ENCODE measurements around the gene PFKFB4. TPM values are rescaled to one million over a fixed set of nuclear protein-coding genes. Genes with fewer than 3 reads are reported as not detected.

PFKFB4 gene
- total and polyA plus RNA-seq, 10 of the 15 experiments (the other 5 are each of a cell fraction or from before 2014, with no cell fraction given): 0.37 to 89.1 (median 5.2) TPM

DNA sequence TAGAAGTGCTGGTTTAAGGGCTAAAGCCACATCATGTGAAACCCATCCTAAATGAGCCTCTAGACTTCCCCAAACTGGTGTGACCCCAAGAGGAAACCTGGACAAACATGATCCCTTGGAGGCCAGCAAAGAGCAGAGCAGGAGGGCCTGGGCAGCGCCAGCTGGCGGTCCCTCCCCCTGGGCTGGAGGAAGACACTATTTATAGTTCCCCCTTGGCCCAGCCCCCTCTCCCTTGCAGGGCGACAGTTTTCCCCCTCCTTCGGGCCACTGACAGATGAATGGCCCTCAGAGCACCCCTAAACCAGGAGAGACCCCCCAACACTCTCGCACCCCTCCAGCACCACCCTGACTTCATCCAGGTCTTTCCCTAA, 4.0 kb upstream of the PFKFB4 start:
- RAD21 ChIA-PET (ENCODE audit: unreplicated experiment): interaction anchor here (1.1 to 6.8 kb wide), 4 partner anchors 74 to 125 kb away, joined by 3 to 32 read pairs (median 10); partner anchors contain the start of gene SLC26A6
- Histone ChIP-seq H3K4me3 (peak overlapping the region; percentile 54; the same call in 1 of the 2 replicates), H3K36me3 (ENCODE audit: control insufficient read depth in 2 of 2, insufficient read depth in 2 of 2, low read length in 1 of 2) (no peaks in the 10 kb centered on the region), H3K27ac (ENCODE audit: control insufficient read depth, insufficient read depth) (no peak overlapping the region; the same call in 1 of the 2 replicates), H3K4me1 (ENCODE audit: control insufficient read depth, insufficient read depth, low read length) (peaks cover 40% of the 10 kb centered on the region), H3K4me2 (ENCODE audit: control insufficient read depth, insufficient read depth) (peak overlapping the region; percentile 52), H3K79me2 (ENCODE audit: control insufficient read depth, insufficient read depth, low read length) (peaks cover 9% of the 10 kb centered on the region), H3K9me3 (replicated peaks; ENCODE audit: control insufficient read depth, insufficient read depth, low read length) (no peaks in the 10 kb centered on the region), H3K27me3 (replicated peaks in 1 of 2; ENCODE audit: control insufficient read depth in 2 of 2, insufficient read depth in 2 of 2, low read length in 1 of 2) (no peaks in the 10 kb centered on the region), H2AFZ (ENCODE audit: control insufficient read depth, low read depth, low read length) (peak overlapping the region; percentile 29), H3K9ac (ENCODE audit: control insufficient read depth, insufficient read depth, low read length) (peak overlapping the region; percentile 46), H4K20me1 (ENCODE audit: control insufficient read depth, insufficient read depth) (no peaks in the 10 kb centered on the region)
- no peak for ATAC-seq
- no peak for FAIRE-seq
- no peak for DNase-seq (ENCODE audit: low read depth, low spot score)
- POLR2A ChIA-PET: interaction anchor here (1.0 to 7.1 kb wide), 2 partner anchors 91 to 260 kb away, joined by 3 to 91 read pairs; partner anchors contain the start of gene NME6
- CTCF ChIA-PET: interaction anchor here (1.3 to 16.3 kb wide), 5 partner anchors 11 to 160 kb away, joined by 4 to 239 read pairs (median 27); partner anchors contain the start of genes CCDC51, NCKIPSD, SLC26A6 and TMA7
- intact Hi-C loops (cut with micrococcal nuclease; ENCODE audit: unreplicated experiment): no loop called here
- whole genome bisulfite sequencing (ENCODE audit: insufficient coverage, insufficient replicate concordance, low lambda C conversion rate, missing lambda C conversion rate): 11% methylated on average over 5 of the region's 5 CpGs
- in situ Hi-C loops (cut with MboI): no loop called here
- SMC1A ChIA-PET (ENCODE audit: uncharacterized antibody, unreplicated experiment): interaction anchor here (1.6 to 4.9 kb wide), 2 partner anchors 91 to 125 kb away, joined by 3 to 28 read pairs; no protein-coding TSS in a partner anchor
- TF ChIP-seq, protein P1, sequence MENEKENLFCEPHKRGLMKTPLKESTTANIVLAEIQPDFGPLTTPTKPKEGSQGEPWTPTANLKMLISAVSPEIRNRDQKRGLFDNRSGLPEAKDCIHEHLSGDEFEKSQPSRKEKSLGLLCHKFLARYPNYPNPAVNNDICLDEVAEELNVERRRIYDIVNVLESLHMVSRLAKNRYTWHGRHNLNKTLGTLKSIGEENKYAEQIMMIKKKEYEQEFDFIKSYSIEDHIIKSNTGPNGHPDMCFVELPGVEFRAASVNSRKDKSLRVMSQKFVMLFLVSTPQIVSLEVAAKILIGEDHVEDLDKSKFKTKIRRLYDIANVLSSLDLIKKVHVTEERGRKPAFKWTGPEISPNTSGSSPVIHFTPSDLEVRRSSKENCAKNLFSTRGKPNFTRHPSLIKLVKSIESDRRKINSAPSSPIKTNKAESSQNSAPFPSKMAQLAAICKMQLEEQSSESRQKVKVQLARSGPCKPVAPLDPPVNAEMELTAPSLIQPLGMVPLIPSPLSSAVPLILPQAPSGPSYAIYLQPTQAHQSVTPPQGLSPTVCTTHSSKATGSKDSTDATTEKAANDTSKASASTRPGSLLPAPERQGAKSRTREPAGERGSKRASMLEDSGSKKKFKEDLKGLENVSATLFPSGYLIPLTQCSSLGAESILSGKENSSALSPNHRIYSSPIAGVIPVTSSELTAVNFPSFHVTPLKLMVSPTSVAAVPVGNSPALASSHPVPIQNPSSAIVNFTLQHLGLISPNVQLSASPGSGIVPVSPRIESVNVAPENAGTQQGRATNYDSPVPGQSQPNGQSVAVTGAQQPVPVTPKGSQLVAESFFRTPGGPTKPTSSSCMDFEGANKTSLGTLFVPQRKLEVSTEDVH (IDR thresholded peaks at IDR 0.05; ENCODE audit: low read depth, partially characterized antibody): no peak
- TF ChIP-seq MEF2B (IDR thresholded peaks at IDR 0.05; ENCODE audit: partially characterized antibody, poor library complexity, severe bottlenecking): peak; percentile 31
- no peak for TF ChIP-seq POU2F2 (IDR thresholded peaks at IDR 0.05; ENCODE audit: borderline replicate concordance, low read depth, low read length)
- TF ChIP-seq DPF2 (IDR thresholded peaks at IDR 0.05): no peak
- TF ChIP-seq, protein P2, sequence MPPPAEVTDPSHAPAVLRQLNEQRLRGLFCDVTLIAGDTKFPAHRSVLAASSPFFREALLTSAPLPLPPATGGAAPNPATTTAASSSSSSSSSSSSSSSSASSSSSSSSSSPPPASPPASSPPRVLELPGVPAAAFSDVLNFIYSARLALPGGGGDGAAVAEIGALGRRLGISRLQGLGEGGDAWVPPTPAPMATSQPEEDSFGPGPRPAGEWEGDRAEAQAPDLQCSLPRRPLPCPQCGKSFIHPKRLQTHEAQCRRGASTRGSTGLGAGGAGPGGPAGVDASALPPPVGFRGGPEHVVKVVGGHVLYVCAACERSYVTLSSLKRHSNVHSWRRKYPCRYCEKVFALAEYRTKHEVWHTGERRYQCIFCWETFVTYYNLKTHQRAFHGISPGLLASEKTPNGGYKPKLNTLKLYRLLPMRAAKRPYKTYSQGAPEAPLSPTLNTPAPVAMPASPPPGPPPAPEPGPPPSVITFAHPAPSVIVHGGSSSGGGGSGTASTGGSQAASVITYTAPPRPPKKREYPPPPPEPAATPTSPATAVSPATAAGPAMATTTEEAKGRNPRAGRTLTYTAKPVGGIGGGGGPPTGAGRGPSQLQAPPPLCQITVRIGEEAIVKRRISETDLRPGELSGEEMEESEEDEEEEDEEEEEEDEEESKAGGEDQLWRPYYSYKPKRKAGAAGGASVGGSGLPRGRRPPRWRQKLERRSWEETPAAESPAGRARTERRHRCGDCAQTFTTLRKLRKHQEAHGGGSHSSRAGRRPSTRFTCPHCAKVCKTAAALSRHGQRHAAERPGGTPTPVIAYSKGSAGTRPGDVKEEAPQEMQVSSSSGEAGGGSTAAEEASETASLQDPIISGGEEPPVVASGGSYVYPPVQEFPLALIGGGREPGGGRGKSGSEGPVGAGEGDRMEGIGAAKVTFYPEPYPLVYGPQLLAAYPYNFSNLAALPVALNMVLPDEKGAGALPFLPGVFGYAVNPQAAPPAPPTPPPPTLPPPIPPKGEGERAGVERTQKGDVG (CRISPR knock-in tag; IDR thresholded peaks at IDR 0.05): no peak
- no TSS peak for BruUV-seq (replicated peaks)
